Upper lobe of right lung (tissue), 1 donor: ENCODE data around the gene CSNK1A1L. TPM values are rescaled to one million over a fixed set of nuclear protein-coding genes. Genes with fewer than 3 reads are reported as not detected.

Source experiments
- ATAC-seq: fragments of 200-7000 bp; cut with Tn5 transposase; one replicate; pipeline ENCODE4 v1.9.1; 2020; ENCODE audit warnings: mild to moderate bottlenecking, moderate library complexity
- DNase-seq: peaks from one replicate; pipeline ENCODE4 v3.0.0-alpha.2; 2020
- H3K27ac ChIP-seq: fragments of 200-600 bp; one replicate; pipeline ENCODE4 v1.8.0; 2022
- H3K27me3 ChIP-seq: fragments of 200-600 bp; one replicate; pipeline ENCODE4 v1.8.0; 2022; ENCODE audit warnings: mild to moderate bottlenecking
- H3K36me3 ChIP-seq: fragments of 200-600 bp; one replicate; pipeline ENCODE4 v1.8.0; 2022
- H3K4me1 ChIP-seq: fragments of 200-600 bp; one replicate; pipeline ENCODE4 v1.8.0; 2022
- H3K4me3 ChIP-seq: fragments of 200-600 bp; one replicate; pipeline ENCODE4 v1.8.0; 2022; ENCODE audit warnings: mild to moderate bottlenecking
- H3K9me3 ChIP-seq: fragments of 200-600 bp; one replicate; pipeline ENCODE4 v1.8.0; 2022
- intact Hi-C: fragments of 100-400 bp; cut with DNase I; formaldehyde crosslinking; loops from one replicate; pipeline ENCODE4 v1.11.0; 2022
- total RNA-seq: library from RNA; stranded (reverse); fragmentation: NEBNext Ultra II Directional; extraction: Animal tissue kit (Norgen Biotek cat#: 25700); gene quantifications from one replicate; pipeline ENCODE4 v1.2.1, GENCODE V29; 2021
- TF ChIP-seq, protein P1 (sequence below): fragments of 200-600 bp; IDR thresholded peaks from one replicate; pipeline ENCODE4 v1.8.0; 2022; ENCODE audit warnings: antibody characterized with exemption
- donor health status: DM: no; HTN: yes; CAD: no; lungs with severe emphysema.

CSNK1A1L gene
- total RNA-seq, 1 donor from 2014 or later, result not detected

DNA sequence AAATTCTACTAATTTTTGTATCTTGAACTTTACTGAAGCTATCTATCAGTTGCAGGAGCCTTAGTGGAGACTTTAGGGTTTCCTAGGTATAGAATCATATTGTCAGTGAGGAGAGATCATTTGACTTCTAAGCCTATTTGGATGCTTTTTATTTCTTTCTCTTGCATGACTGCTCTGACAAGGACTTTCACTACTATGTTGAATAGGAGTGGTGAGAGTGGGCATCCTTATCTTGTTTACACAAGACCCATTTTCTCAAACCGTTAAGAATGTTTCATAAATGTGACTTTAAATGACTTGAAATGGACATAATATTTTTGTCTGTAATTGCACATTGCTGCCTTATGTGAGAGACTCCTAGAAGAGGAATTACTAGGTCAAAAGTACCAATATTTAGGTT, 17.9 kb upstream of the CSNK1A1L start:
- intact Hi-C loops, result no loop called here
- no peak for ATAC-seq
- H3K27ac ChIP-seq, result no peak overlapping the region
- H3K27me3 ChIP-seq, result no peaks in the 10 kb centered on the region
- H3K4me3 ChIP-seq, result no peak overlapping the region
- H3K9me3 ChIP-seq, result no peaks in the 10 kb centered on the region
- H3K36me3 ChIP-seq, result no peaks in the 10 kb centered on the region
- H3K4me1 ChIP-seq, result no peaks in the 10 kb centered on the region
- TF ChIP-seq, protein P1, sequence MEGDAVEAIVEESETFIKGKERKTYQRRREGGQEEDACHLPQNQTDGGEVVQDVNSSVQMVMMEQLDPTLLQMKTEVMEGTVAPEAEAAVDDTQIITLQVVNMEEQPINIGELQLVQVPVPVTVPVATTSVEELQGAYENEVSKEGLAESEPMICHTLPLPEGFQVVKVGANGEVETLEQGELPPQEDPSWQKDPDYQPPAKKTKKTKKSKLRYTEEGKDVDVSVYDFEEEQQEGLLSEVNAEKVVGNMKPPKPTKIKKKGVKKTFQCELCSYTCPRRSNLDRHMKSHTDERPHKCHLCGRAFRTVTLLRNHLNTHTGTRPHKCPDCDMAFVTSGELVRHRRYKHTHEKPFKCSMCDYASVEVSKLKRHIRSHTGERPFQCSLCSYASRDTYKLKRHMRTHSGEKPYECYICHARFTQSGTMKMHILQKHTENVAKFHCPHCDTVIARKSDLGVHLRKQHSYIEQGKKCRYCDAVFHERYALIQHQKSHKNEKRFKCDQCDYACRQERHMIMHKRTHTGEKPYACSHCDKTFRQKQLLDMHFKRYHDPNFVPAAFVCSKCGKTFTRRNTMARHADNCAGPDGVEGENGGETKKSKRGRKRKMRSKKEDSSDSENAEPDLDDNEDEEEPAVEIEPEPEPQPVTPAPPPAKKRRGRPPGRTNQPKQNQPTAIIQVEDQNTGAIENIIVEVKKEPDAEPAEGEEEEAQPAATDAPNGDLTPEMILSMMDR, result no peak
- DNase-seq, result no peak

DNA sequence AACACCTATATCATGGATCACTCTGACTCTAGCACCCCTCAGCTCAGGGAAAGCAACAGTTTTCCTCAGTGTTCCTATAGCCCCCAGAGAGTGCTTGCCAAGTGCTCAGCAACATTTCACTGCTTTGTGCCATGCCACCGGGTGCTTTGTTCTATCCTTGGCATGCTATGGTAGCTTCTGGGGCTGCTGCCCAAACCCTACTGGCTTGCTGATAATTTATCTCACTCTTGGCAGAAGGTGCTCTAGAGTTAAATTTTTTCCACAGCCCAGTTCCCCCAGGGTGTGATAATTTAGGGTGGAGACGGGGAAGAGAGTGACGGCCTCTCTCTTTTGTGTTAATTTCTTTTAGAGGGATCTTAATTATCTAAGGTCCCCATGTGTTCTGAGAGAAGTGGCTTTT, 12.6 kb upstream of the CSNK1A1L start:
- H3K9me3 ChIP-seq, result no peaks in the 10 kb centered on the region
- ATAC-seq (no peak), DNase-seq (no peak)
- intact Hi-C loops, result no loop called here
- no peak overlapping the region for H3K4me3 ChIP-seq
- TF ChIP-seq, protein P1, result no peak
- no peaks in the 10 kb centered on the region for H3K4me1 ChIP-seq
- H3K36me3 ChIP-seq, result no peaks in the 10 kb centered on the region
- no peak overlapping the region for H3K27ac ChIP-seq
- H3K27me3 ChIP-seq, result no peaks in the 10 kb centered on the region

DNA sequence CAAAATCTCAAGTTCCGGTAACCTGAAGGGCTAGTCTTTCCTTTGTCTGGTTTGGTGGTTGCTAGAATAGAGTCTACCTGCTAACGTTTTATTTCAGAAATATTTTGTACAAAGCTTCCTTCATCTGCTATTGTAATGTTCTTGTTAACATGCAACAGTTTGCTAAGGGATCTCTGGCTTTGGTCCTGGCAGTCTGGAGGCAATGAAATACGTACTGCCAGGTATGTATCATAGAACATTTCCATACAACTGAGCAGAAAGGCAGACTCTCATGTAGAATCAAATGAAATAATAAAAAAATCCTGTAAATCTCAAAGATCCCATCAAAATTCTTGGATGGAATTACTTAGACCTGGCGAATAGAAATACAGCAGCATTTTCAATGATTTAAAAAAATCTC, 8.8 kb upstream of the CSNK1A1L start:
- intact Hi-C loops, result no loop called here
- ATAC-seq (no peak), DNase-seq (no peak)
- H3K4me3 ChIP-seq, result no peak overlapping the region
- no peak overlapping the region for H3K27ac ChIP-seq
- no peaks in the 10 kb centered on the region for H3K9me3 ChIP-seq
- H3K27me3 ChIP-seq, result no peaks in the 10 kb centered on the region
- TF ChIP-seq, protein P1, result no peak
- H3K4me1 ChIP-seq, result no peaks in the 10 kb centered on the region
- no peaks in the 10 kb centered on the region for H3K36me3 ChIP-seq

GRCh38 chr13:37113534-37113933, 8.1 kb upstream of the CSNK1A1L start:
- DNase-seq, result no peak
- no peaks in the 10 kb centered on the region for H3K4me1 ChIP-seq
- H3K9me3 ChIP-seq, result no peaks in the 10 kb centered on the region
- TF ChIP-seq, protein P1, result no peak
- no peak overlapping the region for H3K4me3 ChIP-seq
- no peaks in the 10 kb centered on the region for H3K36me3 ChIP-seq
- no peak for ATAC-seq
- no peak overlapping the region for H3K27ac ChIP-seq
- H3K27me3 ChIP-seq, result no peaks in the 10 kb centered on the region
- intact Hi-C loops, result no loop called here

GRCh38 chr13:37109051-37109678, 3.7 kb upstream of the CSNK1A1L start:
- DNase-seq (no peak), ATAC-seq (peak; percentile 53)

More at GRCh38 chr13:37109051-37109678, 3.7 kb upstream of the CSNK1A1L start:
- Histone ChIP-seq H3K4me3 (no peak overlapping the region), H3K27ac (no peak overlapping the region), H3K36me3 (no peaks in the 10 kb centered on the region), H3K4me1 (no peaks in the 10 kb centered on the region), H3K27me3 (no peaks in the 10 kb centered on the region), H3K9me3 (no peaks in the 10 kb centered on the region)
- intact Hi-C loops, result no loop called here
- TF ChIP-seq, protein P1, result peak; percentile 69
